A204.1 (cell line): ENCODE measurements around the gene FAM227B.
"Not testable (repeated sequence)": the region's sequence is repeated elsewhere in the genome, so short reads cannot be mapped to it uniquely, and the experiment has no call there.

Experiments
- FAIRE-seq: peaks from 2 replicates; lab custom pipeline; 2012; peaks lifted over from hg19 to GRCh38; lab: Jason Lieb, UNC

Gene FAM227B

GRCh38 chr15:49492830-49493229 is 127.8 kb downstream of the FAM227B start:
- FAIRE-seq, result no peak

GRCh38 chr15:49492151-49492550 is 128.5 kb downstream of the FAM227B start:
- FAIRE-seq, result no peak

- FAIRE-seq, result no peak
Observed at GRCh38 chr15:49490966-49491365, 129.7 kb downstream of the FAM227B start.

- FAIRE-seq, result not testable (repeated sequence)
Observed at GRCh38 chr15:49485401-49485800, 135.2 kb downstream of the FAM227B start.

- FAIRE-seq, result not testable (repeated sequence)
Observed at GRCh38 chr15:49478982-49479381, 141.6 kb downstream of the FAM227B start.

- not testable (repeated sequence) for FAIRE-seq
Observed at GRCh38 chr15:49478021-49478420, 142.6 kb downstream of the FAM227B start.

GRCh38 chr15:49473031-49473430 is 147.6 kb downstream of the FAM227B start:
- FAIRE-seq, result peak; percentile 37

GRCh38 chr15:49472338-49472737 is 148.3 kb downstream of the FAM227B start:
- FAIRE-seq, result no peak

GRCh38 chr15:49471733-49472132 is 148.9 kb downstream of the FAM227B start:
- FAIRE-seq, result no peak

- FAIRE-seq, result not testable (repeated sequence)
Observed at GRCh38 chr15:49471248-49471647, 149.4 kb downstream of the FAM227B start.

- FAIRE-seq, result no peak
Observed at GRCh38 chr15:49468481-49468839, 152.2 kb downstream of the FAM227B start.

GRCh38 chr15:49467746-49468480 is 152.7 kb downstream of the FAM227B start:
- no peak for FAIRE-seq

GRCh38 chr15:49466119-49466518 is 154.5 kb downstream of the FAM227B start:
- no peak for FAIRE-seq

- no peak for FAIRE-seq
Observed at GRCh38 chr15:49464522-49464921, 156.1 kb downstream of the FAM227B start.

- FAIRE-seq, result no peak
Observed at GRCh38 chr15:49462232-49462844, 158.3 kb downstream of the FAM227B start.

- FAIRE-seq, result no peak
Observed at GRCh38 chr15:49460411-49460941, 160.1 kb downstream of the FAM227B start.

GRCh38 chr15:49458145-49458544 is 162.5 kb downstream of the FAM227B start:
- no peak for FAIRE-seq

- FAIRE-seq, result no peak
Observed at GRCh38 chr15:49456166-49456565, 164.5 kb downstream of the FAM227B start.

- no peak for FAIRE-seq
Observed at GRCh38 chr15:49452595-49452994, 168.0 kb downstream of the FAM227B start.

- no peak for FAIRE-seq
Observed at GRCh38 chr15:49441816-49442215, 178.8 kb downstream of the FAM227B start.

GRCh38 chr15:49441356-49441755 is 179.3 kb downstream of the FAM227B start:
- FAIRE-seq, result no peak

- FAIRE-seq, result no peak
Observed at GRCh38 chr15:49439678-49440395, 180.8 kb downstream of the FAM227B start.
